HG02642 (cell line): Measurements from ENCODE around the gene FEN1.

Experiments
- ATAC-seq: cut with Tn5 transposase; IDR thresholded peaks from one replicate; pipeline ENCODE4 v1.9.1; 2021; ENCODE audit warnings: mild to moderate bottlenecking; ENCODE audit not compliant: unreplicated experiment, poor library complexity

FEN1 gene

DNA sequence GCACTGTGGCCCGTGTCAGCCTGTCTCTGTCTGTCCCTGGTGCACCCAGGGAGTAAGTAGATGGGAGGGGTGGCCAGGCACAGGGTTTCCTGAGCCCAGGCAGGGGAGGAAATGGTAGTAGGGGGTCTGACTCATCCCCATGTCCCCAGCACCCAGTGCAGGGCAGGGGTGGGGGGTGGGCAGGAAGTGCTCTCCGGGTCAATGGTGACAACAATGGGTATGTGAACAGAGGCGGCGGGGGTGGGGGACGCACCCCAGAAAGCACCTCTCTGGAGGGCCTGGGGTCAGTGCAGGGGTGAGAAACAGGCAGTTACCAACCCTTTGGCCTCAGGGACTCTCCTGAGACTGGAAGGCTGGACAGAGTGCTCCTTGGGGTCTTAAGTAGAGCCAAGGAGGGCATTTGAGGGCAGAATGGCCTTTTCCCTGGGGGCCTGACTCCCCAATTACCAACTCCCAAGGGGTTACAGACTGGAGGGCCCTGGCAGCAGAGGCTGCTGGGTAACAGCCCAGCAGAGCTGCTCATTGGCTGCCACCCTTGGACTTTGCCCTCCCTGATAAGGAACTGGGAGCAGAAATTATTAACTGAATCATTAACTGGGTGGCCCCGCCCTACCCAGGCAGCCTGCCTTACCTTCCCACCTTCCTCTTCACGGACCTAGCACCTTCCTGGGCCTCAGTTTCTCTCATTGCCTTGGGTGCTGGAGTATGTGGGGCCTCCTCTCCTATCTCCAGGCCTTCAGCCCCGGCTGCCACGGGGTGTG, 36.1 kb upstream of the FEN1 start:
- ATAC-seq = no peak

DNA sequence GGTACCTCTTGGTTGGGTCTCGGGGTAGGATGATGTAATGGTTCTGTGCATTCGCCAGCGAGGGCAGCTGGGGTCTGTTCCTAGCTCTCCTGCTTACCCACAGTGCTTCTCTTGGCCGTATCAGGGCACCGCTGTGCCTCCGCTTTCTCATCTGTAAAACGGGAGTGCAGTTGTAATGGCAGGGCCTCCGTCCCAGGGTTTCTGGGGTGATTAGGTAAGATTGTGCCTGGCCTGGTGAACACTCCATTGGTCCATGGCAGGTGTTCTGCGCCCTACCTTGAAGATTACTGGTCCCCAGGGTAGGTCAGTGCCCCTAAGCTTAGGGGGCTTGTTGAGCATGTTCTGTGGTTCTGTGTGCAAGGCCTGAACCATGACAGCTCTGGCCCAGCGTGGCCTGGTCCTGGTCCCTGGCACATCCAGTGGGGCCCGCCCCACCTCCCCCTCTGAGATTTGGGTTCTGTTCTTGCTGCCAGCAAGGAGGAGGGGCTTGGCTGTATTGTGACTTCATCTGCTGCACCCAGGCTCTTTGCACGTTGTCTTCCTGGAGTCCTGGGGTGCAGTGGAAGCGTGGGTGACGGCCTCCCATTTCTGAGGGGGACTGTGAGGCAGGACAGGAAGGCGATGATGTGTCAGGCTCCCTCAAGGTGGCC, 35.4 kb upstream of the FEN1 start:
- ATAC-seq = no peak

DNA sequence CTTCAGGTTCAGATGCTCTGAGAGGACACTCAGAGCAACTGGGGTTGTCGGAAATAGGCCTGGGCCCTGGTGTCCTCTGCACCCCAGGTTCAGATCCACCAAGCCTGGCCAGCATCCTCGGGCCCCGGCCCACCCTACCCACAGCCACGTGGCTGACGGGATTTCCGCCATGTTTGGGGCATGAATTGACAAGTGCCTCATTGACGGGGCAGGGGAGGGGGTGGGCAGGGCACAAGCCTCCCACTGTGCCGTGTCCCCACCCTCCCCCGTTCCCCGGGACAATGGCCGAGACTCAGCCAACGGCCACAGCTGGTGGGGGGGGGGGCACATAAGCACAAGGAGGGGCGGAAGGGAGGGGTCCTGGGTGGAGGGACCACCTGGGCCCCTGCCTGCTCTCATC, 31.8 kb upstream of the FEN1 start:
- ATAC-seq = no peak

DNA sequence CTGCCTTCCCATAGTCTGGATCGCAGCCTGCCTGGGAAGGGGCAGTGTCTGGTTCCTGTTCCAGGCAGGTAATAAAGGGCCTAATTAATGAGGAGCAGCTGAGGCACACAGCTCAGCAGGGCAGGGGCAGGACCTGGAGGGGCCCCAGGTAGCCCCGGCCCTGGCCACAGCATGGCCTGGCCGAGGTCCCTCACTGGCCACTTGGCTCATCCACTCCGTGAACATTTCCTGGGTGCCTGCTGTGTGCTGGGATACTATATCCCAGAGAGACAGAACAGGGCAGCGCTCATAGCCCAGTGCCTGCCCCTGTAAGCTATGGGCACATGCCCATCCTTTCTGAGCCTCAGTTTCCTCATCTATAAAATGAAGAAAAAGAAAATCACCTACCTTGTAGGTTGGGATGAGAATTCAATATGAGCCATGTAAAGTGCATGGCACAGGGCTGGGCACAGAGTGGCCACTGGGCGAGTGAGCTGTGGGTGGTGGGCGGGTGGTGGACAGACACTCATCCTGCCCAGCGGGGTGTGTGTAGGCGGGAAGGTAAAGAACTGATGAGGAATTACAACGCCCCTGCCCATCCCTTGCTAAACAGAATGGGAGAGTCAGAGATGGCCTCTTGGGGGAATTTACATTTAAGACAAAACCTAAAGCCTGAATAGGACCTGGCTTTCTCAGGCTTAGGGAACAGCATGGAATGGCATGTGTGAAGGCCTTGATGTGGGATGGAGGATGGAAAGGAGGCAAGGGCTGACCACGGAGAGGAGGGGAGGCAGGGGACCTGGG, 31.1 kb upstream of the FEN1 start:
- no peak for ATAC-seq

DNA sequence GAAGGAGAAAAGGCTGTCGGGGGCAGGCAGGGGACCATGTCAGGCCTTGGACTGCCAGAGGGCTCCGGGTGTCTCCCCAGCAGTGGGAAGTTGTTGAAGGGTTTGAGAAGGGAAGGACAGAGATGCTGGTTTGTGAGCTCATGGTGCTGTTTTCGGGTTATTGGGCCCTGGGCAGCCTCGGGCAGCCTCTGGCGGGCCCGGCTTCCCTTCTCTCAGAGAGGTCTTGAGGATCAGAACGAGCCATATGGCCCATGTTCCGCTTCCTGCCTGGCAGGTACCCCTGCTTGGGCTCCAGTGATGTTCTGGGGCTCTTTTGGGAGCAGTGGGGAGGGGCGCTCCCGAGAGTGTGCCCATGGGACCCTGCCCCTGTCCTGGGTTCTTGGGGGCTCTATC, 30.5 kb upstream of the FEN1 start:
- ATAC-seq = no peak

DNA sequence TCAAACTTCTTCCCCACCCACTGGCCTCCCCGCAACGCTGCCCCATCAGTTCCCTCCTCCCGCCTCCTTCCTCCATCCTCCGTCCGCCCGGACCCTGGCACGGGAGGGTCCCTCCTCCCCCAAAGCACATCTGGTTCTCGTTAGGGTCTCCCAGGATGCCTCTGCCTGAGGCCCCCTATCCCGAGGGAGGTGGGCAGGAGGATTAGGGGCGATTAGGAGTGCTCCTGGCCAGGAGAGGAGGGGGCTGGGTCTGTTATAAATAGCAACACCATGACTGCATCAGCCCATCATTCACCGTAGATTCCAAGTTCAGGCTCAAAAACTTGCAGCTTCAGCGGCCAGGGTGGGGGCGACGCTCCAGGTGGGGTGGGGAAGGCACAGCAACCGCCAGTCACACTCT, 29.9 kb upstream of the FEN1 start:
- ATAC-seq = no peak

DNA sequence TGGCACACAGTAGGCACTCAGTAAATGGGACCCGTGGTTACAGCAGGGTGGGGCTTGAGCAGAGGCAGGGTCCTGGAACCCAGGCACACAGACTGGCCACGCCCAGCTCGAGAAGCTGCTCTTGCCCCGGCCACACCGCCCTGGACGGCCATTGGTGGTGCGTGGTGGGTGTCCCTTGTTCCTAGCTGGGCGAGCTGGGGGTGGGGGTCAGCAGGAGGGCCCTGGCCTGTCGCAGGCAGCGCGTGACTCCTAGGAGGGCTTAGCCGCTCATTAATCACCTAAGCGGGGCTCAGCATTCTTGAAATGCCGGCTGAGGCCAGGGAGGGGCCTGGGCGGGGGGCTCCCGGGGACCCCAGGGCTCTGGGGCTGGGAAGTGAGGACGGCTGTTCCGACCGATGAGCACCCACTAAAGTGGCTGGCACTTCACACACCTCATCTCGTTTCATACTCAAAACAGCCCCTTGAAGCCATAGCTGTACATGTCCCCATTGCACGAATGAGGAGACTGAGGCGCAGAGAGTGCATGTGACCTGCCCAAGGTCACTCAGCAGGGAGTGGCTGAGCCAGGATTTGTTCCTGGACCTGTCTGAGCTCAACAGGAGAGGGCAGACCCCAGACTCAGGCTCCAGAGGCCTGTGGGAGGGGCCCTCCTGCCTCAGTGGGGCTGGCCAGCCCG, 28.6 kb upstream of the FEN1 start:
- no peak for ATAC-seq

DNA sequence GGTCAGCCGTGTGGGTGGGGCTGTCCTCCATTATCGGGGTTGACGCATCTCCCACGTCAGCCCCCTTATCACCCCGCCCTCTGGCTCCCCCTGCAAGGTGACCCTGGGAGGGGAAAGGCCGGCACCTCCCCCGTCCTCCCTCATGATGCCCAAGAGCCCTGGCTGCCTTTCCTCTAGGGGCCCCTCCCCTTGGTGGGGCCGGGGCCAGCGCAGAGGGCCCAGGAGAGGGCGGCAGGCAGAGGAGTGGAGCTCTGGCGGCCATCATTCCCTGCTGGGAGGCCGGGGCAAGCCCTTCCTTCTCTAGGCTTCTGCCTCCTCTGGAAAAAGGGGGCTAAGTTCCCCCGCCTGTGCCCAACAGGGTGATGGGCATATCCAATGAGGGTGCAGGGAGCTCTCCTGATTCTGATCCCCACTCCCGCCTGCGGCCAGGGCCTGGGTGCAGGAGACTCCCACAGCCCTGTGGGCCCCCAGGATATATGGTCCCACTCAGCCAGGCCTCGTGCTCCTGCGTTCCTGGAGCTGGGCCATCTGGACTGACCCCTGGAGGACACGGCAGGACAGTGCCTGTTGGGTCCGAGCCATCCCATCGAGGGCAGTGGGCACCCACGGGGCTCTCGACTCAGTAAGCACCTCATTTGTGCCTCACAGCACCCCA, 28.0 kb upstream of the FEN1 start:
- ATAC-seq = no peak

DNA sequence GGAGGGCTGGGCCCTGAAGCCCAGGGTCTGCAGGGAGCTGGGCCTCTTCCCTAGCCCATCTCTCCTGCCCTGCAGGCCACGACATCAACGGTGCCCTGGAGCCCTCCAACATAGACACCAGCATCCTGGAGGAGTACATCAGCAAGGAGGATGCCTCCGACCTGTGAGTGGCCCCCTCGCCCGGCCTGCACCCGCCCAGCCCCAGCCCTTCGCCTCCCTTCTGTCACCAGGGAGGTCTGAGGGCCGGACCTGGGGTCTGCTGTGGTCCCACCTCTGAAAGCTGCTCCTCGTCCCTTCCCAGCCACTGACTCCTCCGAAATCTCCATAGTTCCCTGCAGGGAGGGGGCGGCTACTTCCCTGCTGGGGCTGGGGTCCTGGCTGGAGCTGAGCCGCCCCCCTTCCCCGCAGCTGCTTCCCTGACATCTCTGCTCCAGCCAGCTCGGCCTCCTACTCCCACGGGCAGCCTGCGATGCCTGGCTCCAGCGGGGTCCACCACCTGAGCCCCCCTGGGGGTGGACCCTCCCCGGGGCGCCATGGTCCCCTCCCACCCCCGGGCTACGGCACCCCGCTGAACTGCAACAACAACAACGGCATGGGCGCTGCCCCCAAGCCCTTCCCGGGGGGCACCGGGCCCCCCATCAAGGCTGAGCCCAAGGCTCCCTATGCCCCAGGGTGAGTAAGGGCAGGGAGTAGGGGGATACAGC, 27.0 kb upstream of the FEN1 start:
- ATAC-seq = no peak

DNA sequence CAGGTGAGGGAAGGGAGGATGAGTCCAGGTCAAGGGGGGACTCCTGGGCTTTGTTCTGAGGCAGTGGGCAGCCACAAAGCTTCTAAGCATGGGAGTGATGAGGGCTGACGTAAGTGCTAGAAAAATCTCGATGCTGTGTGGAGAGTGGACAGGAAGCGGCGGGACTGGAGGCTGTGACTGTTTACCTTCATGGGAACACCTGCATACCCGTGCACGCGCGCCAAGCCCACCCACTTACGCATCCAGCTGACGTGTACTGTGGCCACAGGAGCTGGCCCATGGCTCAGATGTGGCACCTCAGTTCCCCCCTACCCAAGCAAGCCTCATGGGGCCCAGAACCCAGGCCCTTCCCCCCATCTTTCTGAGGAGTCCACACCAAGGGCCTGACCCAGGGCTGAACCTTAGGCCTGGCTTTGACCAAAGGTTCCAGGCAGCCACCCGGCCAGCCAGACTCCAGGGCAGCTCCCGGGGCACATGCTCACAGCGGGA, 26.3 kb upstream of the FEN1 start:
- ATAC-seq = no peak

DNA sequence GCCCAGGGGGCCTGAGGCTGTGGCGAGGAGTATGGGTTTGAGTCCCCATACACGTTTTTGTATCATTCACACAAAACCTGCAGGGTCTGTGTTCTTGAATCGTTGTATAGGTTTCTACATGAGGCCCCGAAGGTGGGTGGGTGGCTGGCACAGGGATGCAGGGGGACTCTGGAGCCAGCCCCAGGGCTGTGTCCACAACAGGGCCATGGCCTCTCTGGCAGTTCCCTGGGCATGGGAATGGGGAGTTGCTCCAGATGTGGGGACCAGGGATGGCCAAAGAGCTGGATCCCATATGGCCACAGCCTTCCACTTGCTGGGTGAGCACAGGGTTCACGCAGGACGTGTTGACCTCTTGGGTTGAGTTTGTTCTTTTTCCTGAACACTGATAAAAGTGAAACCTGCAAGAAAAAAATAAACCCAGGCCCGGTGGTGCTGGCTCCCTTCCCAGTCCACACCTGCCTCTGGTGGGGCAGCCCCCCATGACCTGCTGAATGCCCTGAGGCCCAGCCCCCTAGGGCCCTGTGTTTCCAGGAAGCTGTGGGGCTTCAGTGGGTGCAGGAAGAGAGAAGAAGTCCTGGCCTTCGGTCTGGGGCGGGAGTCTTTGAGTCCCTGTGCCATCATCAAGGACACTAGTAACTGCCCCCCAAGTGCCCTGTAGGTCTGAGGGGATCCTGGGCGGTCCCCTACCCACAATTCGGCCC, 24.2 kb upstream of the FEN1 start:
- ATAC-seq = no peak

DNA sequence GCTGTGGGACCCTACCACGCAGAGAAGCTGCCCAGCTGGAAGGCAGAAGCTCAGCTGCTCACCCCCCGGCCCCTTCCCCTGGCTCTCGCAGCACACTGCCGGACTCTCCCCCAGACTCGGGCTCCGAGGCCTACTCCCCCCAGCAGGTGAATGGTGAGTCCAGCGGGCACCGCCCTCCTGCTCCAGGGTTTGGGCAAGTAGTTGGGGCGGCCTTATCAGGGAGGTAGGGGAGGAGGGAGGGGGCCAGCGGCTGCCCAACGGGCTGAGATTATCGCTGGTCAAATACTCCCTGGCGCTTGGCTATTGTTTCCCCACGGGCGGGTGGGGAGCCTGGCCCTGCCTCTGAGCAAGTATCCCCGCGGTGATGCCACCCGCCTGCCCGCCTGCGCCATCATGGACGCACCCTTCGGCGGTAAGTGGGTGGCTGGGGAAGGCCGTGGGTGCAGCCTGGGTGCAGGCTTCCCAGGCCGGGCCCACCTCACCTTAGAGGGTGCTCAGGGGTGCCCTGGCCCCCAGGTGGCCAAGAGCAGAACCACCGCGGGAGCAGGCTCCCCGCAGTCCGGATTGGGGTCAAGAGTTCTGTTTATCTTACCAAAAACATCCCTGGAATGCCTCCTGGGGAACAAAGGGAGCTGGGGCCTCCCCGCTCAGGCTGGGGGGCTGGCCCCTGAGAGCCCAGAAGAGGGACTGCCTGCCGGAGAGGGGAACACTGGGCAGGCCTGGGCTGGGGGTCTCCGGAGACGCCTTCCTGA, 23.4 kb upstream of the FEN1 start:
- ATAC-seq = no peak

DNA sequence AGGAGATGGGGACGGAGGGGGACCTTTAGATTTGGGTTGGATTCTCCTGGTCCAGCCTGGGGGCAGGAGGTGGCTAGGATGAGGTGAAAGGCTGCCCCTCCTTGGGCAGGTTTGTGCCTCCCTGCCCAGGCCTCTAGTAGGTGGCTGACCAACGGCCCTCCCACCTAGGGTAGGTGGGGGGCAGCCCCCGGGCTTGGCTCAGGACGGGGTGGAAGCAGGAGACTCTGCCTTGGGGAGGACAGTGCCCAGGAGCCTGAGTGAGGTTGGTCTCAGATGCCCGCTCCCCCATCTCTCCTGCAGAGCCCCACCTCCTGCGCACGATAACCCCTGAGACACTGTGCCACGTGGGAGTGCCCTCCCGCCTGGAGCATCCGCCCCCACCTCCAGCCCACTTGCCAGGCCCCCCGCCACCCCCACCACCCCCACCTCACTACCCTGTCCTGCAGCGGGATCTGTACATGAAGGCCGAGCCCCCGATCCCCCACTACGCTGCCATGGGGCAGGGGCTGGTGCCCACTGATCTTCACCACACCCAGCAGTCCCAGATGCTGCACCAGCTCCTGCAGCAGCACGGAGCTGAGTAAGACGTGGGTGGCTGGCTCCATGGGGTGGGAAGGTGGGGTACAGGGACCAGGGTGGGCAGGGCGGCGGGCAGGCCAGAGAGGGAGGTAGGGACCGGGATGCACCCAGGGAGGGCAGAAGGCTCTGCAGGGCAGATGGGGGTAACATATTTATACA, 22.6 kb upstream of the FEN1 start:
- ATAC-seq = no peak

DNA sequence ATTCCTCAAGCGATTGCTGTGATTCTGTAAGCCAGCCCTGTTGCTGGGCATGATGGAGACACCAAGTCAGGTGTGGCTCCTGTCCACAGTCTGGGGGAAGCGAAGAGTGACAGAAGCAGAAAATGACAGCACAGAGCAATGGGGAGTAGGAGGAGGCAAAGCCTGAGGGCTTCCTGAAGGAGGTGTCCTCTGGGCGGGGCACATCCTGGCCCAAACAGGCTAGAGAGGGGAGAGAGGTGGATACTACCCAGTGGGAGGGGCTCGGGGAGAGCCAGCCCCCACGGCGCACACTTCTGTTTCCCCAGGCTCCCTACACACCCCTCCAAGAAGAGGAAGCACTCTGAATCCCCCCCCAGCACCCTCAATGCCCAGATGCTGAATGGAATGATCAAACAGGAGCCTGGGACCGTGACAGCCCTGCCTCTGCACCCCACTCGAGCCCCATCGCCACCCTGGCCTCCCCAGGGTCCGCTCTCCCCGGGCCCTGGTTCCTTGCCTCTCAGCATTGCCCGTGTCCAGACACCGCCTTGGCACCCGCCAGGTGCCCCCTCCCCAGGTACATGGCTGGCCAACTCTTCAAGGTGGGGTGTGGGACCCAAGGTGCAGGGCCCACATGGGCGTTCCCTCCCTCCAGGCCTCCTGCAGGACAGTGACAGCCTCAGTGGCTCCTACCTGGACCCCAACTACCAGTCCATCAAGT, 21.4 kb upstream of the FEN1 start:
- no peak for ATAC-seq

DNA sequence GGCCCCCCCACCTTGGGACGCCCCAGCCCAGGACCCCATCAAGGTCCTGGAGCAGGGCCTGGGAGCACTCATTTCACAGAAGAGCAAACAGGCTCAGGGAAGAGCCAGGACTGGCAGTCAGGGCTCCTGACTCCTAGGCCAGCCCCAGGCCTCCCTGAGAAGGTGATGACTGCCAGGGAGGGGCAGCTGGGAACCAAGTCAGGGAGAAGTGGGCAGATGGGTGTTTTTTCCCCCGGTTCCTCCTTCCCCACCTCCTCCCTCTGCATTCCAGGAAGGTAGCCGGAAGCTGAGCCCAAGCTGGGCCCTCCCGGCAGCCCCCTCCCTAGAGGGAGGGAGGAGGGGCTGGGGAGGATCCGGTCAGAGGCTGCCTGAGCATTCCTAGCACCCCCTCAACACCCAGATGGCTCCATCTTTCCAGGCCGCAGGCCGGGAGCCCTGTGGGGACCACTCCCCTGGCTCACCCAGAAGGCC, 20.7 kb upstream of the FEN1 start:
- no peak for ATAC-seq

DNA sequence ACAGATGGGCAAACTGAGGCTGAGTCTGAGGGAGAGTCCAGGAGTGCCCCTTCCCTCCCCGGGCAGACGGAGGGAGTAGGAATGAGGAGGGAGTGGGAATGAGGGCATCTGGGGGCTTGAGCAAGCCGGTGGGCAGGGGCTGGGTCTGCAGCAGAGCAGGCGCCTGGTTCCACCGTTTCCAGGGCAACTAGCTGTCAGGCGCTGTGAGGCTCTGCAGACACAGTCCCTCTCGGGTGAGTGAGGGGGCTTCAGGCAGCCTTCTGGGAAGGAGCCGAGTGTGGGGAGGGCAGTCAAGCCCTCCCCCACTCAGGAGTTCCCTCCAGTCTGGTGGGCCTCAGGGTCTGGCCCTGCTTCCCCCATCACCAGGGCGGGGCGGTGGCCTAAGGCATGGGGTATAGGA, 19.4 kb upstream of the FEN1 start:
- no peak for ATAC-seq

DNA sequence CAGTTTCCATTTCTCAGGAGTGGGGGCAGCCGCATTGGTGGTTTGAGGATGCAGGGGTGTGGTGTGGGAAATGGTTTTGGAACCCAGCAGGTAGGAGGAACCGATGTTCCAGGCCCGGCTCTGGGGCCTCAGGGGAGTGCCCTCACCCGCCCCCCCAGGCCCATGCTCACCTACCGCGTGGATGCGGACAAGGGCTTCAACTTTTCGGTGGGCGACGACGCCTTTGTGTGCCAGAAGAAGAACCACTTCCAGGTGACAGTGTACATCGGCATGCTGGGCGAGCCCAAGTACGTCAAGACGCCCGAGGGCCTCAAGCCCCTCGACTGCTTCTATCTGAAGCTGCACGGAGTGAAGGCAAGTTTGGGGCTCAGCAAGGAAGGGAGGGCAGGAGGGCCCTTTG, 18.9 kb upstream of the FEN1 start:
- ATAC-seq = no peak
